HCT116 (cell line): ENCODE results near the gene NPDC1. TPM values are rescaled to one million over a fixed set of nuclear protein-coding genes. Genes with fewer than 3 reads are reported as not detected.

Experiments used
- ATAC-seq: fragments of 200-7000 bp; cut with Tn5 transposase; 2 replicates; pipeline ENCODE4 v1.9.1; 2020; ENCODE audit warnings: mild to moderate bottlenecking, moderate library complexity
- BruUV-seq: library from RNA; stranded (reverse); fragments of 400-500 nt; replicated peaks from 2 replicates; lab custom pipeline; 2021; lab: Mats Ljungman, UMichigan
- CTCF ChIA-PET: fragments of 300-600 bp; sonication (Branson Sonifier 250); formaldehyde crosslinking; loops from one replicate; lab custom pipeline; 2021; ENCODE audit warnings: antibody characterized with exemption; lab: Charles Lee
- POLR2A ChIA-PET: fragments of 300-600, 350-600 bp; sonication (Branson Sonifier 250); formaldehyde crosslinking; loops from one replicate; lab custom pipeline; 2021; ENCODE audit warnings: antibody characterized with exemption; lab: Charles Lee
- RAD21 ChIA-PET, 2 experiments: fragments of 300-600 bp; sonication (Branson Sonifier 250); formaldehyde crosslinking; loops; one replicate each; lab custom pipeline; 2023; ENCODE audit warnings: low total read pairs in 2 of 2; ENCODE audit not compliant: uncharacterized antibody in 2 of 2, unreplicated experiment in 2 of 2, low non-redundant PET in 1 of 2; lab: Charles Lee
- DNase-seq: peaks from one replicate; pipeline ENCODE4 v3.0.0-alpha.2; 2010; ENCODE audit warnings: low read depth, low spot score
- H2AFZ ChIP-seq: fragments of 200-600 bp; shearing (Covaris generic), sonication (generic); 2 replicates; pipeline ENCODE4 v1.6.1; 2017; ENCODE audit warnings: low read depth, mixed run types, mixed read lengths, antibody characterized with exemption, low read length; ENCODE audit not compliant: poor library complexity, severe bottlenecking
- H3K27ac ChIP-seq: 2 replicates; pipeline ENCODE4 v1.5.1; 2012; ENCODE audit warnings: low read depth, low read length
- H3K27me3 ChIP-seq: fragments of 200-600 bp; sonication (generic); 2 replicates; pipeline ENCODE4 v1.6.1; 2016; ENCODE audit warnings: mixed run types, low read length, mixed read lengths; ENCODE audit not compliant: insufficient read depth
- H3K36me3 ChIP-seq, 2 experiments: fragments of 200-500 bp in 1 of 2; fragments of 200-600 bp in 1 of 2; sonication (Bioruptor generic) in 1 of 2; sonication (generic) in 1 of 2; 2 replicates each; pipeline versions ENCODE4 v1.5.1 to v1.6.1; 2014 to 2016; ENCODE audit warnings: low read length in 2 of 2, inconsistent platforms in 1 of 2, mixed read lengths in 1 of 2, mixed run types in 1 of 2; ENCODE audit not compliant: insufficient read depth in 2 of 2, control insufficient read depth in 1 of 2
- H3K4me1 ChIP-seq, 2 experiments: fragments of 200-600 bp in 1 of 2; sonication (generic) in 1 of 2; 2 replicates each; pipeline versions ENCODE4 v1.5.1 to v1.6.1; 2012 to 2017; ENCODE audit warnings: low read length in 2 of 2, inconsistent platforms in 1 of 2, mild to moderate bottlenecking in 1 of 2, mixed read lengths in 1 of 2, mixed run types in 1 of 2, moderate library complexity in 1 of 2; ENCODE audit not compliant: insufficient read depth in 2 of 2, control insufficient read depth in 1 of 2
- H3K4me2 ChIP-seq: fragments of 200-600 bp; sonication (generic); 2 replicates; pipeline ENCODE4 v1.6.1; 2017; ENCODE audit warnings: mixed run types, low read length, mixed read lengths
- H3K4me3 ChIP-seq, 2 experiments: fragments of 200-600 bp in 1 of 2; sonication (generic) in 1 of 2; replicated peaks in 1 of 2; 2 replicates each; pipeline ENCODE4 v1.5.1; 2011 to 2016; ENCODE audit warnings: low read length in 2 of 2, control low read depth in 1 of 2, low read depth in 1 of 2, mild to moderate bottlenecking in 1 of 2, mixed read lengths in 1 of 2, mixed run types in 1 of 2
- H3K79me2 ChIP-seq: fragments of 200-600 bp; sonication (generic); 2 replicates; pipeline ENCODE4 v1.6.1; 2017; ENCODE audit warnings: mild to moderate bottlenecking, mixed run types, low read length, moderate library complexity, mixed read lengths; ENCODE audit not compliant: insufficient read depth
- H3K9ac ChIP-seq: fragments of 200-600 bp; sonication (generic); 2 replicates; pipeline ENCODE4 v1.6.1; 2016; ENCODE audit warnings: low read length, mixed read lengths
- H3K9me2 ChIP-seq: fragments of 200-600 bp; sonication (generic), shearing (Covaris generic); 2 replicates; pipeline ENCODE4 v1.6.1; 2017; ENCODE audit warnings: mixed run types, mild to moderate bottlenecking, moderate library complexity; ENCODE audit not compliant: insufficient read depth
- H3K9me3 ChIP-seq, 2 experiments: fragments of 200-500 bp in 1 of 2; fragments of 200-600 bp in 1 of 2; sonication (Bioruptor generic) in 1 of 2; sonication (generic) in 1 of 2; 2 replicates each; pipeline ENCODE4 v1.6.1; 2014 to 2017; ENCODE audit warnings: low read length in 2 of 2, mixed read lengths in 2 of 2, inconsistent platforms in 1 of 2, low read depth in 1 of 2, mild to moderate bottlenecking in 1 of 2, mixed run types in 1 of 2, moderate library complexity in 1 of 2; ENCODE audit not compliant: control insufficient read depth in 1 of 2, insufficient read depth in 1 of 2
- H4K20me1 ChIP-seq: fragments of 200-600 bp; sonication (generic), shearing (Covaris generic); 2 replicates; pipeline ENCODE4 v1.6.1; 2017; ENCODE audit warnings: mixed run types, mild to moderate bottlenecking, moderate library complexity; ENCODE audit not compliant: insufficient read depth
- CEBPB ChIP-seq: IDR thresholded peaks from 2 replicates; pipeline ENCODE4 v1.6.1; 2012; ENCODE audit warnings: low read depth
- CTCF ChIP-seq, 3 experiments: fragments of 200-600 bp in 1 of 3; sonication (generic) in 1 of 3; IDR thresholded peaks in 2 of 3; conservative IDR thresholded peaks in 1 of 3; 2 replicates each; pipeline ENCODE4 v1.5.1; 2012 to 2017; ENCODE audit warnings: low read depth in 2 of 3, low read length in 2 of 3, antibody characterized with exemption in 1 of 3, borderline replicate concordance in 1 of 3, control low read depth in 1 of 3, mild to moderate bottlenecking in 1 of 3, mixed read lengths in 1 of 3, mixed run types in 1 of 3, moderate library complexity in 1 of 3; ENCODE audit not compliant: insufficient read depth in 1 of 3
- ELF1 ChIP-seq: IDR thresholded peaks from 2 replicates; pipeline ENCODE4 v1.6.1; 2012; ENCODE audit warnings: low read depth, borderline replicate concordance
- EZH2phosphoT487 ChIP-seq: fragments of 200-600 bp; IDR thresholded peaks from 2 replicates; pipeline ENCODE4 v1.6.1; 2018; ENCODE audit warnings: antibody characterized with exemption, borderline replicate concordance
- TCF7L2 ChIP-seq: IDR thresholded peaks from 2 replicates; pipeline ENCODE4 v1.7.0; 2011; ENCODE audit warnings: borderline replicate concordance, inconsistent platforms; ENCODE audit not compliant: insufficient read depth, insufficient read length; ENCODE audit errors: extremely low read depth
- YY1 ChIP-seq: IDR thresholded peaks from 2 replicates; pipeline ENCODE4 v1.6.1; 2011; ENCODE audit warnings: low read length, low read depth, moderate library complexity, mild to moderate bottlenecking; ENCODE audit not compliant: insufficient replicate concordance; ENCODE audit errors: extremely low read depth
- ZFX ChIP-seq: fragments of 450-650 bp; IDR thresholded peaks from 2 replicates; pipeline ENCODE4 v1.6.1; 2017
- ZNF274 ChIP-seq: fragments of 200-500 bp; sonication (Bioruptor generic); IDR thresholded peaks from 2 replicates; pipeline ENCODE4 v1.6.1; 2014; ENCODE audit warnings: mild to moderate bottlenecking, low read depth, low read length, inconsistent platforms
- intact Hi-C: fragments of 100-400 bp; cut with micrococcal nuclease; formaldehyde crosslinking; loops from 2 replicates; pipeline ENCODE4 v1.10.0; 2022
- total RNA-seq: library from RNA; stranded (reverse); gene quantifications from one replicate; pipeline ENCODE4 v1.2.1, GENCODE V29; 2021; ENCODE audit not compliant: unreplicated experiment

The NPDC1 gene
- total RNA-seq, 1 experiment from 2014 or later, result 98.8 TPM

- ChIA-PET CTCF (interaction anchor here (1.6 to 4.8 kb wide), 3 partner anchors 14 to 36 kb away, joined by 3 to 49 read pairs (median 9); partner anchors contain the start of genes NPDC1 and SAPCD2), RAD21 (interaction anchor here in 1 of 2 experiments (0.6 kb wide), 1 partner anchor 10 kb away, joined by 4 read pairs; no protein-coding TSS in a partner anchor)
- no peak for TF ChIP-seq YY1
- no peak for TF ChIP-seq CTCF (IDR thresholded peaks at IDR 0.05 in 2 of 3, conservative IDR thresholded peaks at IDR 0.05 in 1 of 3; ENCODE audit: borderline replicate concordance in 1 of 3, insufficient read depth in 1 of 3, low read depth in 2 of 3, low read length in 2 of 3)
- TF ChIP-seq, all 23 proteins: peak for 0
- DNase-seq (no peak), ATAC-seq (no peak)
- Histone ChIP-seq H4K20me1 (no peaks in the 10 kb centered on the region), H3K36me3 (peaks cover 0 to 8% of the 10 kb centered on the region in 2 experiments; a peak in 1 of 4 replicates), H3K9me3 (no peaks in the 10 kb centered on the region), H3K27me3 (no peaks in the 10 kb centered on the region), H3K4me3 (peak overlapping the region in 1 of 2 experiments; percentile 23; a peak in 1 of 4 replicates), H2AFZ (no peak overlapping the region), H3K79me2 (peaks cover 17% of the 10 kb centered on the region; the same call in 1 of the 2 replicates), H3K27ac (peak overlapping the region; percentile 98), H3K9ac (peak overlapping the region; percentile 50), H3K4me2 (peak overlapping the region; percentile 98), H3K4me1 (peaks cover 38 to 67% of the 10 kb centered on the region in 2 experiments), H3K9me2 (no peaks in the 10 kb centered on the region)
- no TSS peak for BruUV-seq
- POLR2A ChIA-PET, result interaction anchor here (4.8 kb wide), 1 partner anchor 13 kb away, joined by 43 read pairs; the partner anchor contains the start of gene SAPCD2
- intact Hi-C loops, result no loop called here
Measured at GRCh38 chr9:137082925-137083290, 36.9 kb upstream of the NPDC1 start.

- ChIA-PET RAD21 (no interaction called here), CTCF (interaction anchor here (0.8 to 4.8 kb wide), 4 partner anchors 12 to 19 kb away, joined by 3 to 49 read pairs (median 4); partner anchors contain the start of gene SAPCD2), POLR2A (interaction anchor here (0.9 to 4.8 kb wide), 2 partner anchors 12 to 13 kb away, joined by 4 to 43 read pairs; partner anchors contain the start of gene SAPCD2)
- Histone ChIP-seq H2AFZ (no peak overlapping the region), H4K20me1 (no peaks in the 10 kb centered on the region), H3K4me2 (peak overlapping the region; percentile 98), H3K4me3 (no peak overlapping the region), H3K79me2 (peaks cover 13% of the 10 kb centered on the region; the same call in 1 of the 2 replicates), H3K4me1 (peaks cover 34 to 63% of the 10 kb centered on the region in 2 experiments), H3K9ac (peak overlapping the region; percentile 50; the same call in 1 of the 2 replicates), H3K36me3 (peaks cover 0 to 8% of the 10 kb centered on the region in 2 experiments; a peak in 1 of 4 replicates), H3K9me3 (no peaks in the 10 kb centered on the region)
- no peak for ATAC-seq
- no TSS peak for BruUV-seq
- no peak for DNase-seq
- TF ChIP-seq ELF1 (no peak), TCF7L2 (no peak), ZFX (no peak), EZH2phosphoT487 (no peak), ZNF274 (no peak), CTCF (IDR thresholded peaks at IDR 0.05 in 2 of 3, conservative IDR thresholded peaks at IDR 0.05 in 1 of 3; ENCODE audit: borderline replicate concordance in 1 of 3, insufficient read depth in 1 of 3, low read depth in 2 of 3, low read length in 2 of 3) (no peak), CEBPB (no peak), YY1 (no peak)
- TF ChIP-seq, all 23 proteins: peak for 0
- Histone ChIP-seq H3K27me3 (no peaks in the 10 kb centered on the region), H3K9me2 (no peaks in the 10 kb centered on the region), H3K27ac (peak overlapping the region; percentile 98)
- intact Hi-C loops, result no loop called here
Measured at GRCh38 chr9:137082222-137082924, 36.4 kb upstream of the NPDC1 start.
